ENCODE measurements around the gene FBXO2.
"Not testable (repeated sequence)": the region's sequence is repeated elsewhere in the genome, so short reads cannot be mapped to it uniquely, and the experiment has no call there.

FBXO2 gene

DNA sequence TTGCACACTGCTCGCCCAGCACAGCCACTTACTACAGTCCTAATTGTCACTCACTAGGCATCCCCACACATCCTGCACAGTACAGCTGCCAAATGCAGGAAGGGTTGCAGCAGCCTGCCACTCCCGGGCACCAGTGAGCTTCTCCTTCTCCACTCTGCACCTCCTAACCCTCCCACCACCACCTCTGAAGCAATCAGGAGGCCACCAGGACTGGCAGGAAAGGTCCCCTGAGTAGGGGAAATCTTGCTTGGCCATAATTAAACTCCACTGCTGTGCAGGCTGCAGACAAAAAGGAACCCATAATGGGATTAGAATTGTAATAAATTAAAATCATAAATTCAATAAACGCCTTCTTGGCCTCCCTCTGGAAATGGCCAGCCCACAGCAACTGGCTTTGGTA is 31.8 kb downstream of the FBXO2 start:
- no peak for DNase-seq

DNA sequence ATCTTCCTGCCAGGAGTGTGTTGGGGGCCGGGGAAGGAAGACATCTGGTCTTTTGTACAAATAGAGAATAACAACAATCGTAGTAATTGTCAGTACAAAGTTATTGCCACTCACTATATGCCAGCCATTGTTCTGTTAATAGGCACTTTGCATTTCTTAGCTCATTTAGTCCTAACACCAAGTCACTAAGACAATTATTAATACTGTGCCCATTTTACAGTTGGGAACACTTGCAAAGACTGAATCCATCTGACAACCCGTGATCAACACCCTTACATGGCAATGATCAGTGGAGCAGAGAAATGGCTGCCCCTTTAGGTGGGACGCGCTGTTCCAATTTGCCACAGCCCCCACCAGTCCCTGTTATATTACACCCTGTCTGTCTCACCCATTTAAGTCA is 33.3 kb downstream of the FBXO2 start:
- DNase-seq: no peak

DNA sequence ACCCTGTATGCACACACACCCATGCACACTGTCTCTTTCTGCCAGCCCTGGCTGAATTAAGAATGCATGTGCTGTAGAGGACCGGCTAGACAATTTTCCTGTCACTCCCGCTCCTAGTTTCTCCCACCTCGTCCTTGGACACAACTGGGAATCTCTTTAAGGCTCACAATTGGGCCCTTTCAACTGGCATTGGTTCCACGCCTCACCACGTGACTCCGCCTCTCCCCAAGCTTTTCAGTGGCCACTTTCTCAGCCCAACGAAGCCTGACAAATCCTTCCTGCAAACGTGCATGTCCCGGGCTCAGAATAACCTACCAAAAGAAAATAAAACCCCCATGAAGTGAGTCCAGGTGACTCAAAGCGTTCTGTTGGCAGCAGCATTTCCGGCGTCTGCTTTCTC is 33.8 kb downstream of the FBXO2 start:
- DNase-seq: no peak

DNA sequence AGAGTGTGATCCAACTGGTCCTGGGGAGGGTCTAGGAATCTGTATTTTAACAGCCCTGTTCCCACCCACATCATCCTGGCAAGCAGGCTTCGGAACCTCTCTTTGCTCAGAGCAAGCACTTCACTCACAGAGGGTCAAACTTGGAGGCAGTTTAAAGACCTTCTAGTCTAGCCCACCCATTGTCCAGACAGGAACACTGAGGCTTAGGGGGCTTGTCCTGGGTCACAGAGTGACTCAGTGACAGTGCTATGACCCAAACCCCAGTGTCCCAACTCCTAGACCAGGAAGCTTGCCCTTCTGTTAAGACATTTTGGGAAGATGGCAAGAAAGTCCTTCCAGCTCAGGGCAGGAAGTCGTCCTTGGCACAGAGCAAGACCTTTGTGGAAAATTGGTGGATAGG is 36.5 kb downstream of the FBXO2 start:
- DNase-seq: no peak

DNA sequence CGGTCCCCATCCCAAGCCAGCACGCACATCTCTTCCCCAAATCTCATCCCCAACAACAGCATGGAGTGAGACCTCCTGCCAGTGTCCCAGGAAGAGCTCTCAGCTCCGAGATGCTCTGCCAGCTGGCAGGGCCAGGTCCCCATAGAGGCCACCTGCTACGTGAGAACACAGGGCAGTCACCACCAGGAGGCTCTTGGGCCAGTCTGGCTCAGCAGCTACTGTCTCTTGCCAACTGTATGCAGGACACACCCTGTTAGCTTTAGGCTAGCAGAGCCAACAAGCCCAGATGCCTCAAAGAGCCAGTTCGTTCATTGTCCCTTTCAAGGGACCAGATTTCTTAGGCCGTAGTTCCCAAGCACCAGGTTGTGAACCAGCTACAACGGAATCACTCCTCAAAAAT is 36.9 kb downstream of the FBXO2 start:
- no peak for DNase-seq

DNA sequence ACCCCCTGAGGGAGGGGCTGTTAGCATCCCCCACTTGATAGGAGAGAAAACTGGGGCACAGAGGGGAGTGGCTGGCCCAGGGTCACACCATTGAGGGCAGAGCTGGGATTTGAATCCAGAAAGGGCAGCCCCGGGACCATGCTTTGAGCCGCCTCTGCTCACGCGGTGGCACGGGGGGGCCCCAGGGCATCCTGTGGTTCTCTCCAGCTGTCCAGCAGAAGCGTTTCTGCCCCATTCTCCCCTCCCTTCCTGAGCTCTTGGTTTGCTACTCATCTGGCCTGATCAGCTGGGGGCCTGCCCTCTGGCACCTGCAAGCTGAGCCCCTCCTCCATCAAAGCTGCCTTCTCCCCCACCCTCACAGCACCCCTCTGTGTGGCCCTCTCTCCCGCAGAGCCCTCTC is 37.5 kb downstream of the FBXO2 start:
- no peak for DNase-seq

DNA sequence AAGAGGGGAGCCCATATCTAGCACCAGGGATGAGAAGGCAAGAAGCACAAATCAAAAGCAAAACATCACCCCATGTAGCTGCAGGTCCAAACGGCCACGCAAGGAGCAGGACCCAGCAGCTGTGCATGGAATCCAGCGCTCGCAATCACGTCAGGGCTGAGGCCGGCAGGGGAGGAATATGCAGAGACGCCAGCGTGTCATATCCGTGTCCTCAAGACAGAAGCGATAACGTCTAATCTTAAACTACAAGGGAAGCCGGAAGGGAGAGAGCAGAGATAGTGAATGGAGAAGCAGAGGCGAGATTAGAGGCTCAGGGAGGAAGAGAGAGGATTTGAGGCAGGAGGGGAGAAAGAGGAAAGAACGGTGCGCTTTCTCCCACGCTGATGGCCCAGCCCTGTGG is 39.1 kb downstream of the FBXO2 start:
- no peak for DNase-seq

DNA sequence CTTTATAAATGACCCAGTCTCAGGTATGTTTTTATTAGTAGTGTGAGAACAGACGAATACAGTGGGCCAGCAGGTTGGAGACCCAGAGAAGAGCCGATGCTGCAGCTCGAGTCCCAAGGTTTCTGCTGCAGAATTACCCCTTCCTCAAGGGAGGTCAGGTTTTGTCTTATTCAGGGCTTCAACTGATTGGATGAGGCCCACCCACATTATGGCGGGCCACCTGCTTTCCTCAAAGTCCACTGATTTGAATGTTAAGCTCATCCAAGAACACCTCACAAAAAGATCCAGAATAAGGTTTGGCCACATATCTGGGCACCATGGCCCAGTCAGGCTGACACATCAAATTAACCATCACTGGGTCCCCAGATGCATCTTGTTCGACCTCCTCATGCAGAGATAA is 40.9 kb downstream of the FBXO2 start:
- DNase-seq: no peak

DNA sequence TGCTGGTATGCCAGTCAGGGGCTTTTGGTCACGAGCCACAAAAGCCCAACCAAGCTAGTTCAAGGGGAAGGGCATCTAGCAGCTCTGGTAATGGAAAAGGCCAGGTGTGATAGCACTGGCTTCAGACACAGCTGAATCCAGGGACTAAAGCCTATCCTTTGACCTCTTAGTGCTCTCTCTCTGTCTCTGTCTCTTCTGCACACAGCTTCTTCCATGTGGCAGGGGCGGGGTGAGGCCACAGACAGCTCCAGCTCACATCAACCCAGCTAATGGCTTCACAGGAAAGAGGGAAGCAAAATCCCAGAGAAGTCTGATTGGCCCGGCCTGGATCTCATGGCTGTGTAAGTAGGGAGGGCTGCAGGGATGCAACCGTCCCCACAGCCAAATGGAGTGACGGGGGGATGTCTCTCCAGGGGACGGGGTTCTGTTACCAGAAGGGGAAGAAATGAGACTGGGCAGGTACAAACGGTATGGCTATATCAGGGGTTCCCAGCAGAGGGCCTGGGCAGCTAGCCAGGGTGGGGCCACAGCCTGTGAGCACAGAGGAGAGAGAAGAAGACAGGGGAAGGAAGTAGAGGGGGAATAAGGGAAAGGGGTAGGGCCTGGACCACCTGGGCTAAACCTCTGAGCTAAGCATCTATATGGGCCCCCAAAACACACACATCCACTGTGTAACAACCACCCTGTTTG is 42.4 kb downstream of the FBXO2 start:
- no peak for DNase-seq

DNA sequence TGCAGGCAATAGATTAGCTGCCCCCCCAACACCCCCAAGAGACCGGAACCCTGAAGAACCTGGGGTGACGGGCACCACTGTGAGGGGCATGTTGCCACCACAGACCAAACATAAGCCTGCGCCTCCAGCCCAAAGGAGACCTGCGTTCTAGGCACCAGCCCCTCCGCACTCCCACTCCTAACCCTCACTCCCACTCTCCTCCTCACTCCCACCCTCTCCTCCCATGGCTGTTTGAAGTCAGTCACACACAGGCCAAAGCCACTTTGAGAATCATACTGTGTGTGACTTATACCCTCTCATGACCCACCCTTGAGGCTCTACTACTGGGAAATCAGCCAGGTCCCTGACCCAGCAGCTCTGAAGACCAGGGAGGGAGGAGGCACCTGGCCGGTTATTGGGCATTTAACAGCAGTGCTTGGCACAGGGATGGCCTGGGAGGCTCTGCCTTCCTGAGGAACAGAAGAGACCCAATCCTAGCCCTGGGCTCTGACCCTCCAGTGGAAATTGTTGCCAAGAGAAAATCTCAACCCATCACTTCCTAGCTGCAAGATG is 43.5 kb downstream of the FBXO2 start:
- DNase-seq: no peak

DNA sequence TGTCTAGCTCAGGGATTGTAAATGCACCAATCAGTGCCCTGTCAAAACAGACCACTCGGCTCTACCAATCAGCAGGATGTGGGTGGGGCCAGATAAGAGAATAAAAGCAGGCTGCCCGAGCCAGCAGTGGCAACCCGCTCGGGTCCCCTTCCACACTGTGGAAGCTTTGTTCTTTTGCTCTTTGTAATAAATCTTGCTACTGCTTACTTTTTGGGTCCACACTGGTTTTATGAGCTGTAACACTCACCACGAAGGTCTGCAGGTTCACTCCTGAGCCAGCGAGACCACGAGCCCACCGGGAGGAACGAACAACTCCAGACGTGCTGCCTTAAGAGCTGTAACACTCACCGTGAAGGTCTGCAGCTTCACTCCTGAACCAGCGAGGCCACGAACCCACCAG is 44.9 kb downstream of the FBXO2 start:
- not testable (repeated sequence) for DNase-seq

DNA sequence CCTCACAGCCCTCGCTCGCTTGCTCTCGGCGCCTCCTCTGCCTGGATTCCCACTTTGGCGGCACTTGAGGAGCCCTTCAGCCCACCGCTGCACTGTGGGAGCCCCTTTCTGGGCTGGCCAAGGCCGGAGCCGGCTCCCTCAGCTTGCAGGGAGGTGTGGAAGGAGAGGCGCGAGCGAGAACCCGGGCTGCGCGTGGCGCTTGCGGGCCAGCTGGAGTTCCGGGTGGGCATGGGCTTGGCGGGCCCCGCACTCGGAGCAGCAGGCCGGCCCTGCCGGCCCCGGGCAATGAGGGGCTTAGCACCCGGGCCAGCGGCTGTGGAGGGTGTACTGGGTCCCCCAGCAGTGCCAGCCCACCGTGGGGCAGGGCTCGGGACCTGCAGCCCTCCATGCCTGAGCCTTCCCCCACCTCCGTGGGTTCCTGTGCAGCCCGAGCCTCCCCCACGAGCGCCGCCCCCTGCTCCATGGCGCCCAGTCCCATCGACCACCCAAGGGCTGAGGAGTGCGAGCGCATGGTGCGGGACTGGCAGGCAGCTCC is 45.6 kb downstream of the FBXO2 start:
- not testable (repeated sequence) for DNase-seq

DNA sequence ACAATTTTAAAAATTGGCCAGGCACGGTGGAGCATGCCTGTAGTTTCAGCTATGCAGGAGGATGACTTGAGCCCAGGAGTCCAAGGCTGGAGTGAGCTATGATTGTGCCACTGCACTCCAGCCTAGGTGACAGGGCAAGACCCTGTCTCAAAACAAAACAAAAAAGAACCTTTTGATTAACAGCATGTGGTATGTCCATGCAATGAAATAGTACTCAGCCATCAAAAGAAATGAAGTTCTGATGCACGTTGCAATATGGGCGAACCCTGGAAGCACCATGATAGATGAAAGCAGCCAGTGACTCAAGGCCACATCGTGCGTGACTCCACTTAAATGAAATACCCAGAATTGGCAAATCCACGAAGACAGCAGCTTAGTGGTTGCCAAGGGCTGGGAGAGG is 47.5 kb downstream of the FBXO2 start:
- no peak for DNase-seq

DNA sequence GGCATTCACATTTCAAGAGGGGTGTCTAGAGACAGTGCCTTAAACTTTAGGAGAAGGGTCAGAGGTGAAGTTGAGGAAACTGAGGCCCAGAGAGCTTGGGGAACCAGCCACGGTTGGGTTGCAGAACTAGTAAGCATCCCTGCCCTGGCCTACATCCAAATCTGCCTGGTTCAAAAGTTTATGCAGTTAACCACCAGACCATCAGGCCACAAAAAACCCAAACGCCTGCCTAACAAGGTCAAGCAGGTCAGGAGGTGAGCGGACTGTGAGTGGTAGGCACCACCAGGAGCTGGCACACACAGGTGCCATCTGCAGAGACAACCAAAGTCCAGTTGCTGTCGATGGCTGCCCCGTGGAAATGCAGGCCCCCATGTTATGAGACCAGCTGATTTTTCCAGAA is 51.2 kb downstream of the FBXO2 start:
- no peak for DNase-seq

DNA sequence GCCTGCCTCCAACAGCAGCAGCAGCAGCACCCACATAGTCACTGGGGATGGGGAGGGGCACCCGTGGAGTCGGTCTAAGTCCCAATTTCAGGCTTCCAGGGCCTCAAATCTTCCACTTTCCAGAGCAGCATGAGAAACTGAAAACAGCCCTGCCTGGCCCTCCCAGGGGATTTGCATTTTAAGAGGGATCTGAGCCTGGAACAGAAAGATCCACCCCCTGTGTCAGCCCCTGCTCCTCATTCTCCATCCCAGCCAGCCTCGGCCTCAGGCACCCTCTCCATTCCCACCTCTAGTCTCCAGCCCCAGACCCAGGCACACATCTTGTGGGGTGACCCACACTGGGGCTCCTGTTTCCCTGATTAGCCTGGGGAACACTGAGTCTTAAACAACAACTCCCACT is 51.8 kb downstream of the FBXO2 start:
- no peak for DNase-seq

DNA sequence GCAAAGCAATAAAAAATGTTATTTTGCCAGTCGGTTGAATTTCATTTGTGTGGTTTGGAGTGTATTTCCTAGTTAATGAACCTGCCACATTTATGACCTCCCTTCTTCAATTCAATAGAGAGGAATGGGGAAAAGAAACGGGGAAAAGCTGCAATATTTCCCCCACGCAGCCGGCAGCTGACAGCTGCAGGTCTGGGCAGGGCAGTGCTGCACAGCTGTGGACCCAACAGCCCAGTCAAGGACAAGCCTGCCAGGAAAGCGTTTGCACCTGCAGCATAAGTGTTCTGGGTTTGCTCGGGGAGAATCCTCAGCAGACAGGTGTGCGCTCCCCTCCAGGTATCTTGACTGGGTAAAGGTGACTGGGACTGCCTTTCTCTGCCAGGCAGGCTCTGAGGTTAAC is 53.4 kb downstream of the FBXO2 start:
- DNase-seq: no peak

DNA sequence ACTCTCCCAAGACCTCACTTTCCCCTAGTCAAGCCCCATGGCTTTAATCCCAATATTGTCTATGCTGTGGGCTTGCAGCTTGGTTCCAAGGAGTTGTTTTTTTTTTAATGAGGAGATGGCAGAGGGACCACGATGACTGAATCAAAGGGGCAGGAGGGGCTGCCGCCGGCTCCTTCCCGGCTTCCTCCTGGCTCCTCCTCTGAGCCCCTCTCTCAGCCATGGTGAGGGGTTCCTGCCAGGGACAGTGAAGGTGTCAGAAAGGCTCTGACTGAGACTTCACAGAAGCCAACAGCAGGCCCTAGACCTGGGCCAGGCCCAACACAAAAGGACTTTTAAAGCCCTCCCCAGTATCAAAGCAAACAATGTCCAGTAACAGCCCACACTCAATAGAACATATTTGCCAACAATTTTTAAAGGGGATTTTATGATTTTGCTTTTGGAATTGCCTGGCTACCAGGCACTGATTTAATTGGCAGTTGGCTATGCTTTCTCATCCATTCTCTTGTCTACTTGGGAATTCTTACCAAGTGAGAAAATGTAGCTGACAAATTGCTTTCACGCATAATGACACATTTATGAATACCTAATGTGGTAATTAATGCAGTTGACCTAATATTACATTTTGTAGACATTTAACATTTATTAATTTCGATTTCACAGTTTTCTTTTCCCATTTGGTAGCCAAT is 54.2 kb downstream of the FBXO2 start:
- DNase-seq: no peak

DNA sequence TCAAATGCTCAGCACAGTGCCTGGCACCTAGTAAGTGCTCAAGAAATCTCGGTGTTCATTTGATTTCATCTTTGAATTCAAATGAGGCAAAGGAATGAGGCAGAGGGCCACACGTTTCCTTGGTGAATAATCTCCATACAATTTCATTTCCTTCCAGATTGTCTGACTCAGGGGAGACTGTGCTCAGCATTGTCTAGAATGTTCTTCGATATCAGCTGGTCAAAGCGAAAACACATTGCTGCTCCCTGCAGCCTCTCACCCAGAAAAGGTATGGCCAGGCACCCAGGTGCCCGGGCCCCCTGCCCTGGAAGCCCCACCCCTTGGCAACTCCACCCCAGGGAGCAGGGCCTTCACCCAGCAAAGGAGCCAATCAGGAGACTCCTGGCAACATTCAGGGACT is 55.8 kb downstream of the FBXO2 start:
- no peak for DNase-seq

Measured in CD4-positive, alpha-beta T cell treated with Interleukin-1 beta for 1 hour (primary cell).